KMS-11 (cell line): ENCODE results near the gene GFER.

Experiments
- H2AFZ ChIP-seq: fragments of 200-600 bp; sonication (generic); 2 replicates; pipeline ENCODE4 v1.6.1; 2016; ENCODE audit warnings: antibody characterized with exemption, mixed run types, low read depth
- H3K27ac ChIP-seq: fragments of 200-600 bp; sonication (generic); 2 replicates; pipeline ENCODE4 v1.6.1; 2016; ENCODE audit warnings: mild to moderate bottlenecking, mixed run types
- H3K27me3 ChIP-seq: fragments of 200-600 bp; sonication (generic); 2 replicates; pipeline ENCODE4 v1.6.1; 2017; ENCODE audit warnings: mild to moderate bottlenecking, low read depth, mixed run types, moderate library complexity; ENCODE audit not compliant: insufficient read depth
- H3K36me3 ChIP-seq: fragments of 200-600 bp; sonication (generic); 2 replicates; pipeline ENCODE4 v1.6.1; 2017; ENCODE audit warnings: mild to moderate bottlenecking, mixed run types; ENCODE audit not compliant: insufficient read depth
- H3K4me1 ChIP-seq: fragments of 200-600 bp; sonication (generic); 2 replicates; pipeline ENCODE4 v1.6.1; 2016; ENCODE audit warnings: mild to moderate bottlenecking, low read depth, mixed run types; ENCODE audit not compliant: poor library complexity, severe bottlenecking
- H3K4me2 ChIP-seq: fragments of 200-600 bp; sonication (generic); 2 replicates; pipeline ENCODE4 v1.7.0; 2016; ENCODE audit warnings: mild to moderate bottlenecking, mixed run types
- H3K4me3 ChIP-seq: fragments of 200-600 bp; sonication (generic); IDR thresholded peaks from 2 replicates; pipeline ENCODE4 v1.6.1; 2017; ENCODE audit warnings: low read depth, low read length, mixed read lengths; ENCODE audit not compliant: insufficient read depth
- H3K79me2 ChIP-seq: fragments of 200-600 bp; sonication (generic); 2 replicates; pipeline ENCODE4 v1.6.1; 2016; ENCODE audit warnings: low read depth, mixed run types; ENCODE audit not compliant: insufficient read depth
- H3K9ac ChIP-seq: fragments of 200-600 bp; sonication (generic); 2 replicates; pipeline ENCODE4 v1.6.1; 2016; ENCODE audit warnings: mild to moderate bottlenecking, mixed run types
- H4K20me1 ChIP-seq: fragments of 200-600 bp; sonication (generic); 2 replicates; pipeline ENCODE4 v1.6.1; 2016; ENCODE audit warnings: mild to moderate bottlenecking, mixed run types; ENCODE audit not compliant: insufficient read depth
- TF ChIP-seq, protein P1 (sequence below): fragments of 200-600 bp; sonication (generic); conservative IDR thresholded peaks from 2 replicates; pipeline ENCODE4 v1.6.1; 2017; ENCODE audit warnings: low read depth, mild to moderate bottlenecking, antibody characterized with exemption, low read length, moderate library complexity, mixed read lengths

The GFER gene

DNA sequence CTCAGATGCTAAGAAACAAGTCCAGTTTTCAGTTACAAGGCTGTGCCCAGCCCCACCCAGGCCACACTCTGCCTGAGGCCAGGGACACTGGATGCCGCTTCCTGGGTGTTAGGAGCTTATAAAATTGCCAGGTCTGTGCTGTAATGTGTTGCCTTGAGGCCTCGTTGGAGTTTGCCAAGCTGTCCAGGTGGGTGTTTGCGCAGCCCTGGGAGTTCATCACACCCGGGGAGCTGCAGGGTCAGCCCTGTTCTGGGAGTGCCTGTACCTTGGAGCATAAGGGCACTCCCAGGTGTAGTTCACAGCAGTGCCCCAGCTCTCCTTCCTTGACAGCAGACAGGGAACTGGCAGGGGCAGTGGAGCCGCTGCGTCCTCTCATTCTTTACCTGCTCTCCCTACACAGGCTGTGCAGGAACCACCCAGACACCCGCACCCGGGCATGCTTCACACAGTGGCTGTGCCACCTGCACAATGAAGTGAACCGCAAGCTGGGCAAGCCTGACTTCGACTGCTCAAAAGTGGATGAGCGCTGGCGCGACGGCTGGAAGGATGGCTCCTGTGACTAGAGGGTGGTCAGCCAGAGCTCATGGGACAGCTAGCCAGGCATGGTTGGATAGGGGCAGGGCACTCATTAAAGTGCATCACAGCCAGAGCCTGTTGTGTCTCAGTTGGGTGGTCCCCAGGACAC is 1.6 kb downstream of the GFER start:
- no peak overlapping the region for H3K27ac ChIP-seq
- peaks cover 5% of the 10 kb centered on the region for H3K27me3 ChIP-seq
- H3K9ac ChIP-seq: no peak overlapping the region
- no peak overlapping the region for H2AFZ ChIP-seq
- H3K4me3 ChIP-seq: no peak overlapping the region
- H3K36me3 ChIP-seq: no peaks in the 10 kb centered on the region
- peaks cover 37% of the 10 kb centered on the region for H3K4me1 ChIP-seq
- H4K20me1 ChIP-seq: no peaks in the 10 kb centered on the region
- TF ChIP-seq, protein P1, sequence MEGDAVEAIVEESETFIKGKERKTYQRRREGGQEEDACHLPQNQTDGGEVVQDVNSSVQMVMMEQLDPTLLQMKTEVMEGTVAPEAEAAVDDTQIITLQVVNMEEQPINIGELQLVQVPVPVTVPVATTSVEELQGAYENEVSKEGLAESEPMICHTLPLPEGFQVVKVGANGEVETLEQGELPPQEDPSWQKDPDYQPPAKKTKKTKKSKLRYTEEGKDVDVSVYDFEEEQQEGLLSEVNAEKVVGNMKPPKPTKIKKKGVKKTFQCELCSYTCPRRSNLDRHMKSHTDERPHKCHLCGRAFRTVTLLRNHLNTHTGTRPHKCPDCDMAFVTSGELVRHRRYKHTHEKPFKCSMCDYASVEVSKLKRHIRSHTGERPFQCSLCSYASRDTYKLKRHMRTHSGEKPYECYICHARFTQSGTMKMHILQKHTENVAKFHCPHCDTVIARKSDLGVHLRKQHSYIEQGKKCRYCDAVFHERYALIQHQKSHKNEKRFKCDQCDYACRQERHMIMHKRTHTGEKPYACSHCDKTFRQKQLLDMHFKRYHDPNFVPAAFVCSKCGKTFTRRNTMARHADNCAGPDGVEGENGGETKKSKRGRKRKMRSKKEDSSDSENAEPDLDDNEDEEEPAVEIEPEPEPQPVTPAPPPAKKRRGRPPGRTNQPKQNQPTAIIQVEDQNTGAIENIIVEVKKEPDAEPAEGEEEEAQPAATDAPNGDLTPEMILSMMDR: no peak
- no peaks in the 10 kb centered on the region for H3K79me2 ChIP-seq
- peak overlapping the region; percentile 85 for H3K4me2 ChIP-seq

DNA sequence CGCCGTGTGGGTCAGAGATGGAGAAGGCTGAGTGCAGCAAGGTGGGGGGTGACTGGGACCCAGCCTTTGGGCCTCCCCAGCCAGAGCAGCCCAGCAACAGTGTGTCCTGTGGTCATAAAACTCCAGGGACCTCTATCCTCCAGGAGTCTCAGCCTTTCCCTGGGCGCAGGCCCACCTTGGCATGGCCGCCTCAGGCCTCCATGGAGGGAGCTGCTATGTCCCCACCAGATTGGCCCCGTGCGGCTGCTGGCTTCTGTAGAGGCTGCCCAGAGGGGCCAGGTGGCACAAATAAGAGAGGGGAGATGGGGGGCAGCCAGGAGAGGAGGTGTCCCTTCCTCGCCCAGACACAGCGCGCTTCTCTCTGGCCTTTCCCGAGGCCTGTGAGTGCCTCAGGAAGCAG is 3.2 kb downstream of the GFER start:
- H3K27me3 ChIP-seq: peaks cover 10% of the 10 kb centered on the region
- no peaks in the 10 kb centered on the region for H4K20me1 ChIP-seq
- TF ChIP-seq, protein P1: no peak
- H3K36me3 ChIP-seq: no peaks in the 10 kb centered on the region
- H2AFZ ChIP-seq: no peak overlapping the region
- peaks cover 31% of the 10 kb centered on the region for H3K4me1 ChIP-seq
- H3K27ac ChIP-seq: no peak overlapping the region
- no peak overlapping the region for H3K4me2 ChIP-seq
- no peak overlapping the region for H3K4me3 ChIP-seq
- H3K9ac ChIP-seq: no peak overlapping the region
- no peaks in the 10 kb centered on the region for H3K79me2 ChIP-seq

DNA sequence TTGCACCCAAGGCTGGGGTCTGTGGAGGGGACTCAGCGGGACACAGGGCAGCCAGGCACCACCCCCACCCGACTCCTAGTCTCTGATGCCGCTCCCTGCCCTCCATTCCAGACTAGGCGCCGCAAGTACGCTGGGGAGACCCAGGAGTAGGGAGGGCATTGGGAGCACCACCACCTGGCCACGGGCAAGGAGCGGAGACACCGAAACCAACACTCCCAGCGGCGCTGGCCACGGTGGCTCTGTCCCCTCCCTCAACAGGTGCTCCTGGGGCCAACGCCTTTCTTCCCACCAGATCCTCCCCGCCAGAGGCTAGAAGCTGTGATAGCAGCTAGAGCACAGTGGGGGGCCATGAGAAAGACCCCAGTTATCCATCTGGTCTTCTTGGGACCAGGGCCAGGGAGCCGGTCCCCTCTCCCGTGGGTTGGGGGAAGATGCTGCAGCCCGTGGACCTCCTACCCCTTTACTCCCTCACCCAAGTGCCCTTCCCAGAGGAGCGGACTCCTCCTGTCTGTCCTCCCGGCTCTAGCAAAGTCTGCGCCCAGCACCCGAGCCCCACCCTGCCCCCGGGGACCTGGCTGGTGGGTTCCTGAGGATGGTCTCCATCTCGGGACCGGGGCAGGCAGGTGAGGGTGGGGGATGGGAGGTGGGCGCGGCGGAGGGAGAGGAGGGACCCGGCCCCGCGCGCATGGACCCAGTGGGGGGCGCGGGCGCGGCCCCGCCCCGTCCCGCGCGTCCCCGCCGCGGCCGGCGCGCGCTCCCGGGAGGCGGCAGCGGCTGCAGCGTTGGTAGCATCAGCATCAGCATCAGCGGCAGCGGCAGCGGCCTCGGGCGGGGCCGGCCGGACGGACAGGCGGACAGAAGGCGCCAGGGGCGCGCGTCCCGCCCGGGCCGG is 5.5 kb downstream of the GFER start, which contains the start of gene SYNGR3:
TSS of gene SYNGR3 (plus strand) at position 762 of the 892 bp plus-strand sequence. CDS start 133 bp downstream, outside the sequence.
- Histone ChIP-seq H3K4me2 (peak within 1 kb of the TSS; percentile 47), H3K36me3 (no peaks in the 10 kb centered on the region), H4K20me1 (no peaks in the 10 kb centered on the region), H3K79me2 (no peaks in the 10 kb centered on the region), H3K9ac (no peak within 1 kb of the TSS), H3K4me1 (peaks cover 30% of the 10 kb centered on the region), H3K27me3 (peaks cover 5% of the 10 kb centered on the region), H3K27ac (no peak within 1 kb of the TSS), H3K4me3 (no peak within 1 kb of the TSS), H2AFZ (peak within 1 kb of the TSS; percentile 54)
- TF ChIP-seq, protein P1: no peak

DNA sequence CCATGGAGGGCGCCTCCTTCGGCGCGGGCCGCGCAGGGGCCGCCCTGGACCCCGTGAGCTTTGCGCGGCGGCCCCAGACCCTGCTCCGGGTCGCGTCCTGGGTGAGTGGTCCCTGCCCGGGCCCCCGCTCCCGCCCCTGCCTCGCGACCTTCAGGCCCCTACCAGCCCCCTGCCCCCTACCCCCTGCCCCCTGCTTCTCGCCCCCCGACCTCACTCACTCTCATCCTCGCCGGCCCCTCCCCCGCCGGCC is 6.0 kb downstream of the GFER start:
- Histone ChIP-seq H3K4me1 (peaks cover 29% of the 10 kb centered on the region), H3K27me3 (peaks cover 5% of the 10 kb centered on the region), H3K4me2 (peak overlapping the region; percentile 47; the same call in 1 of the 2 replicates), H3K4me3 (no peak overlapping the region), H2AFZ (no peak overlapping the region), H3K9ac (no peak overlapping the region), H3K27ac (no peak overlapping the region), H3K79me2 (no peaks in the 10 kb centered on the region), H3K36me3 (no peaks in the 10 kb centered on the region), H4K20me1 (no peaks in the 10 kb centered on the region)
- TF ChIP-seq, protein P1: no peak
